NCI-H187 (cell line): ENCODE results near the gene OPCML.

Experiments used
- DNase-seq, 2 experiments: peaks; one replicate each; lab custom pipeline; 2025; lab: John Stamatoyannopoulos, UW

OPCML gene

DNA sequence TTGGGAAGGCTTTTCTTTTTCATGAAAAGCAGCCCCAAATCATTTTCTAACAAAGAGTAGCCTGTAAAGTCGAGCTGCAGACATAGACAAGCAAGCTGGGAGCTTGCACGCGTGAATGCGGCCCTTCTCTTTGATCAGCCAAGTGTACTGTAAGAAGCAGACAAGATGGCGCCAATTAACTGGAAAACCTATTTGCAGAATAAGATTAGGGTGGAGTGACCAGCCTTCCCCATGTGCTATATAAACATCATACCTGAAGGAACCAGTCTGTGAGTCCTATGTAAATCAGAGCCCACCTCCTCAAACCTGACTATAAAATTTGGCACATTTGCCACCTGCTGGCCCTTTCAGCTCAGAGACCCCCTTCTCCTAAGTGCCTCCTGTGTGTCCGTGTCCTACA lies 982.7 kb downstream of the OPCML start:
- DNase-seq, result no peak

DNA sequence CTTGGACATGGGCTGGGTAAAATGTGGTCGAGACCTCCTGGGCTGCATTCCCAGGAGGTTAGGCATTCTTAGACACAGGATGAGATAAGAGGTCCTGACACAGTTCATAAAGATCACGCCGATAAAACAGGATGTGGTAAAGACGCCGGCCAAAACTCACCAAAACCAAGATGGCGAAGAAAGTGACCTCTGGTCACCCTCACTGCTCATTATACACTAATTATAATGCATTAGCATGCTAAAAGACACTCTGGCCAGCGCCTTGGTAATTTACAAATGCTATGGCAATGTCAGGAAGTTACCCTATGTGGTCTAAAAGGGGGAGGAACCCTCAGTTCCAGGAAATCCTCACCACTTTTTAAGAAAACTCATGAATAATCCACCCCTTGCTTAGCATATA lies 983.3 kb downstream of the OPCML start:
- DNase-seq, result no peak

- DNase-seq, result no peak
Measured at GRCh38 chr11:132544007-132544406, 988.3 kb downstream of the OPCML start.

- DNase-seq, result no peak
Measured at GRCh38 chr11:132541794-132542193, 990.5 kb downstream of the OPCML start.

- DNase-seq, result no peak
Measured at GRCh38 chr11:132540581-132540980, 991.7 kb downstream of the OPCML start.

DNA sequence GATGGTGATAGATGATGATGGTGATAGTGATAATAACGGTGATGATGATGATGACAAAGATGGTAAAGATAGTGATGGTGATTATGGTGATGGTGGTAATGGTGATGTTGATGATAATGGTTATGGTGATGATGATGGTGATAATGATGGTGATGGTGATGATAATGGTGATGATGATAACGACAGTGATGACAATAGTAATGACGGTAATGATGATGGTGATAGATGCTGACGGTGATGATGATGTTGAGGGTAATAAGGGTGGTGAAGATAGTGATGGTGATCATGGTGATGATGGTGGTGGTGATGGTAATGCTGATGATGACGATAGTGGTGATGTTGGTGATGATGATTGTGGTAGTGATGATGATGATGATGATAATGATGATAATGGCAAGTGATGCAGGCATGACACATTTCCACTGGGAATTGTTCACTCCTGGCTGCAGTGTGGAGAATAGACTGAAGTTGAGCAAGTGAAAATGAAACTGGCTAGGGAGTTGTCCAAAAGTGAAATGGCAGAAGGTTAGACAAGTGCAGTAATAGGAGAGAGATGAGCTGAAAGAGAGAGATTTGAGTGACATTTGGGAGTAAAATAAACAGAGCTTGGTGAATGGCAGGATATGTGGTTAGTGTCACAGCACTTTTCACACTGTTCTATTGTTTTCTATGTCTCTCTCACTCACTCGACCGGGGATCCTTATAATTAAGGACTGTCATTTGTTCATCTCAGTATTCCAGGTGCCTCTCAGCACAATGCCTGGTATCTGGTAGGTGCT lies 992.5 kb downstream of the OPCML start:
- DNase-seq, result no peak

DNA sequence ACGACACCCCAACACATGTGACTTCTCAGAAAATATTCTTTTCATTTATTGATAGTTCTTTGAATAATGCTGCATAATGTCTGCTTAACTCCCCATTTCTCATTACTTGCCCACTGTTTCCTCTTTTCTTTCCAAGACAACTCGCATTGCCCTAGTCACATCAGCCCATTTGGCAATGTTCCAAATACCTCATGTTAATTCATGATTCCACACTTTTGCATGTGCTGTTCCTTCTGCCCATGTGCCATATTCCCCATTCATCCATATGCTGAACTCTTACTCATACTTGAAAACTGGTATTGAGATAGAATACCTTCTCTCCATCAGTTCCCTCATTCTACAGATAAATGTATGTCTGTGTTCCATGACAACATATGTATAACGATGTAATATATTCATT lies 993.7 kb downstream of the OPCML start:
- DNase-seq, result no peak

- no peak for DNase-seq
Measured at GRCh38 chr11:132535830-132536229, 996.5 kb downstream of the OPCML start.

GRCh38 chr11:132531921-132532320 lies 1000.4 kb downstream of the OPCML start:
- DNase-seq, result no peak

- no peak for DNase-seq
Measured at GRCh38 chr11:132528181-132528580, 1004.1 kb downstream of the OPCML start.

DNA sequence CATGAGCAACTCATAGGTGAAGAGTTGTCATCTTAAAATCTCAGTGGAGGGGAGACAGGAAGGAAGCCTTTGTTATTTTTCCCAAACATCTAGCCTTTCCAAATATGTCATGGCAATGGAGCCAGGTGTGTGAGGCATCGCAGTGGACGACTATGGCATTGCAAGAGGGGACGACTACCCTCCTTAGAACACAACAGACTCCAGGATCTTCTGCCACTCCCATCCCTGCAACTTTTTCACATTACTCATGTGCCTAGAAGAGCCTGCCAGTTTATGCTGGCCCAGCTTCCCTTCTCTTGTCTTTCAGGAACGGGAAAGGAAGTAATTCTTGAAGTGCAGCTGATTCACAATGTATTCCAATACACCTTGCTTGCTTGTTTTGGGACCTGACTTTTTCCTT lies 1008.4 kb downstream of the OPCML start:
- DNase-seq, result no peak

DNA sequence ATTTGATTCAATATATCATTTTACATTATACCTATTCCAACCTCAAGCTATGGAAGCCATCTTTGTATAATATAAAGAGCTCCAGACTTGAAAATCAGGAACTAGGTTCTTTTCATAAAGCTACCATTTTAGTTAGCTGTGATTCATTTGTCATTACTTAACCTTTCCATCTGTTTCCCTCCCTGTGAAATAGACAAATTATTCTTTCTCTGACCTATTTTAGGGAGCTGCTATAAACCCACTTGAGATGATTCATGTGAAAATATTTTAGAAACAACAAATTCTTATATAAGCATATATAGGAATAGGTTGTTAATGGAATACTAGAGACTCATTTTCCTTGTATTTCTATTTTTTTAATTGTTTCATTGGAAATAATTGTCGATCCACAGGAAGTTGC lies 1012.1 kb downstream of the OPCML start:
- no peak for DNase-seq

GRCh38 chr11:132519241-132519815 lies 1013.0 kb downstream of the OPCML start:
- DNase-seq, result no peak

- DNase-seq, result peak; percentile 28 to 34
Measured at GRCh38 chr11:132504501-132505041, 1027.7 kb downstream of the OPCML start.

DNA sequence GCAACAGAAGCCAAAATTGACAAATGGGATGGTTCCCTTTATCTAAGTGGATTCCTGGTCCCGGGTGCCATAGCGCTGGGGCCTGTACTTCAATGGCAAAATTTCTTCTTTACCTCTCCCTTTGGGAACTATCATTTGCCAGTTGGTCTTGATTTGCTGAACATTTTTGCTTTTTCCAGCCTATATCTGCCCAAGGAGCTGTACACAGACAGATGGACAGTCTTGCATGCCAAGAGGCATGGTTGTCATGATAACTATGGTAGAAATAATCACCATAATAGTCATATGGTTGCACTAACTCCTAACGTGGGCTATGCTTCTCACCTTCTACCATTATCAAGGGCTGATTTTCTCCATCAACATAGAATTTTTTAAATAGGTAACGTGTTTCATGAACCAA lies 1030.9 kb downstream of the OPCML start:
- no peak for DNase-seq

GRCh38 chr11:132499661-132500060 lies 1032.6 kb downstream of the OPCML start:
- DNase-seq, result no peak

GRCh38 chr11:132496341-132496740 lies 1036.0 kb downstream of the OPCML start:
- peak; percentile 20 to 40 for DNase-seq

DNA sequence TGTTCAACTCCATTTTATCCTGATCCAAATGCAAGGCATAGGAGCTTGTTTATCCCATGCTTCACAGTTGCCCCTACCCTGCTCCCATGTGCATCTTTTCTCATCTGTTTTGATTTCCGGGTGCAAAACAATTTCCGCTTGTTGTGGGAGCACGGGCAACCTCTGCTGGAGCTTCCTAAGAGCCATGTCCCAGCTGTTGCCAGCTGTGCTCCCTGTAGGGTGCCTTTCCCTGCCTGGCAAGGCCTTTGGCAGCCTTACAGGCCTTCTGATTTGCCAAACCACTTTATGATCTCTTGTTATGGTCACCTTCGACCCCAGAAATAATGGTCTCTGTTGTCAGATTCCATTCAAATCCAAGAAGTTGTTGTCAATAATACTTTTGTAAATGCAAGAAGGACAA lies 1038.5 kb downstream of the OPCML start:
- no peak for DNase-seq

DNA sequence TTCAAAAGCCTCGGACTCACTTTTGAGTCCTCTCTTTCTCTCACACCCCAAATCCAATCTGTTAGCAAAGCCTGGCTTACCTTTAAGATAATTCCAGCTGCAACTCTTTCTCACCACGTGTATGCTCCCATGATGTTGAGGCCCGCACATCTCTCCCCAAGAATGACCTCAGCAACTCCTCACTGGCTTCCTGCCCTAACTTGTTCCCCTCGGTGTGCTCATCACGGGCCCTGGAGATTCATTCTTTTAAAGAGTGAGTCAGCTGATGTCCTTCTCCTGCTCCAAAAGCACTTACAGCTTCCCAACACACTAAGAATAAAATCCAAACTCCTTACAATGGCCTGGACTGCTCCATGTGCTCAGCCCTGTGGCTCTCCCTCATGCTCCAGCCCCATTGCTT lies 1041.3 kb downstream of the OPCML start:
- DNase-seq, result no peak

DNA sequence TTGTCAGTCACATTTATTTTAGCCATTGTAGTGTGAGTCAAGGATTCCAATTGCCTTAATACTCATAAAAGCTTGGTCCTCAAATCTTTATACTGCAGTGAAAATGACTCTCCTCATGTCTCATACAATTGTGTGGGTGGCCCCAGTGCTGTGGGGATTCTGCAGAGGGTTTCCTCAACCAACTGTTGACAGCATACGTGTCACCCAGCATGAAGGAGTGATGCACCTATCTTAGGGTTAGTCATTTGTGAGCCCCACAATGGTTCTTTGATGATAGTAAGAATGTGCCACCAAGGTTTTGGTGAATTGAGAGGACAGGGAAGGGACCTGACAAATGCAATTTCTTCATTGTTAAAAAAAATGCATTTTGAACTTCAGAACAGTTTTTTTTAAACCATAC lies 1046.2 kb downstream of the OPCML start:
- DNase-seq, result no peak

- DNase-seq, result no peak
Measured at GRCh38 chr11:132475026-132475425, 1057.3 kb downstream of the OPCML start.

DNA sequence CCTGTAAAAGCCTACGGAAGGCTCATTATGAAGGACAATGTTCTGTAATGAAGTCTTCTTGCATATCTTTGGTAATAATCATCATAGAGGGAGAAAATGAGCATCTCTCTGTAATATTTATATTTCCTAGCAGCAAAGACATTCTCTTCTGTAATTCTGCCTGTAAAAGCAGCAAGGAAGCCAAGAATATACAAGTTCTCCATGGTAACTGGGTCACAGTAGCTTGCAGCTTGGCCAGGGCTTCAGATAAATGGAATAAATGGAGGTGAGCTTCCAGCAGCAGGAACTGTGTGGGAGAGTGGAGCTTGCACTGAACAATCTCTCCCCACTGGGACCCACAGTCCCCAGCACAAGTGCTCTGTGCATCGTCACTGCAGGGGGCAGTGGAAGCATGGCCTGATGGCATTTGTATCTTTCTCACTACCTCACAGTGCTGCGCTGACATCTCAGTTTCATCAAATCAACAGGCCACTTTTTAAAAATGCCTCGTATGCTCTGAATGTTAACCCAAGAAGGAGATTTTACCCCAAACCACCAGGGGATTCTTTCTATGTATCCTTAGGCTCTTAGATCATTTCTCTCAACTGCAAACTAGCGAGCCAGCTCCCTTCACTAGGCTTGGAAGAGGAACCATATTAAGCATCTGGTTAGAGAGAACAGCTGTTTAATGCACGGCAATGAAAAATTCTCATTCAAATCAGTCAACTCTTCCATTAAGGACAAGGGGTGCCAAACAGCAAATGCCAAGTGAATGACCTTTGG lies 1059.7 kb downstream of the OPCML start:
- DNase-seq, result no peak

- DNase-seq, result no peak
Measured at GRCh38 chr11:132471466-132471865, 1060.8 kb downstream of the OPCML start.
